H1 (cell line): Measurements from ENCODE around the gene NFIC. TPM values are rescaled to one million over a fixed set of nuclear protein-coding genes. Genes with fewer than 3 reads are reported as not detected.

Experiments used
- CTCF ChIA-PET: fragments of 300-600 bp; sonication (Branson Sonifier 250); formaldehyde crosslinking; loops from one replicate; lab custom pipeline; 2021; ENCODE audit not compliant: partially characterized antibody; lab: Charles Lee
- POLR2A ChIA-PET: fragments of 300-600 bp; sonication (Branson Sonifier 250); formaldehyde crosslinking; loops from one replicate; lab custom pipeline; 2021; ENCODE audit warnings: inconsistent platforms; ENCODE audit not compliant: partially characterized antibody; lab: Charles Lee
- DNase-seq, 2 experiments: peaks; one replicate each; pipeline versions ENCODE4 v3.0.0 to v3.0.0-alpha.2; 2010 to 2022; ENCODE audit warnings: low spot score in 2 of 2, low read depth in 1 of 2, mixed read lengths in 1 of 2
- FAIRE-seq: peaks from 2 replicates; lab custom pipeline; 2011; peaks lifted over from hg19 to GRCh38; lab: Jason Lieb, UNC
- H2AFZ ChIP-seq: 2 replicates; pipeline ENCODE4 v1.8.1; 2012; ENCODE audit warnings: low read length, inconsistent platforms
- H2AK5ac ChIP-seq: 2 replicates; pipeline ENCODE4 v1.6.1; 2013; ENCODE audit warnings: low read depth, low read length
- H2BK120ac ChIP-seq: replicated peaks from 2 replicates; pipeline ENCODE3; 2013; ENCODE audit warnings: low read depth, low read length, inconsistent platforms
- H2BK12ac ChIP-seq: 2 replicates; pipeline ENCODE4 v1.6.1; 2013; ENCODE audit warnings: low read depth, low read length
- H2BK15ac ChIP-seq: 2 replicates; pipeline ENCODE4 v1.6.1; 2013; ENCODE audit warnings: low read length
- H2BK20ac ChIP-seq: 2 replicates; pipeline ENCODE4 v1.6.1; 2013; ENCODE audit warnings: low read length
- H2BK5ac ChIP-seq: 2 replicates; pipeline ENCODE4 v1.6.1; 2013; ENCODE audit warnings: low read depth, low read length
- H3K14ac ChIP-seq: 2 replicates; pipeline ENCODE4 v1.6.1; 2013; ENCODE audit warnings: inconsistent platforms; ENCODE audit not compliant: insufficient read length
- H3K18ac ChIP-seq: 2 replicates; pipeline ENCODE4 v1.6.1; 2013; ENCODE audit warnings: low read length; ENCODE audit errors: extremely low read depth
- H3K23ac ChIP-seq: 2 replicates; pipeline ENCODE4 v1.6.1; 2013; ENCODE audit warnings: inconsistent platforms; ENCODE audit not compliant: insufficient read length
- H3K23me2 ChIP-seq: 2 replicates; pipeline ENCODE4 v1.6.1; 2013; ENCODE audit warnings: low read depth, low read length
- H3K27ac ChIP-seq: 2 replicates; pipeline ENCODE4 v1.6.1; 2011; ENCODE audit warnings: low read depth, low read length, inconsistent platforms
- H3K27me3 ChIP-seq, 4 experiments: replicated peaks in 1 of 4; 1 replicate in 1 of 4; 2 replicates in 3 of 4; pipeline versions ENCODE4 v1.6.1 to v1.8.1; 2011 to 2013; ENCODE audit warnings: low read length in 3 of 4, mild to moderate bottlenecking in 3 of 4, inconsistent platforms in 2 of 4, mixed read lengths in 2 of 4, moderate library complexity in 1 of 4; ENCODE audit not compliant: control insufficient read depth in 3 of 4, insufficient read depth in 3 of 4; ENCODE audit errors: extremely low read depth in 1 of 4
- H3K36me3 ChIP-seq, 4 experiments: 2 replicates each; pipeline versions ENCODE4 v1.6.1 to v1.8.1; 2011 to 2013; ENCODE audit warnings: mild to moderate bottlenecking in 4 of 4, low read length in 3 of 4, moderate library complexity in 2 of 4, control low read depth in 1 of 4, inconsistent platforms in 1 of 4; ENCODE audit not compliant: insufficient read depth in 4 of 4, control insufficient read depth in 2 of 4
- H3K4ac ChIP-seq: replicated peaks from 2 replicates; pipeline ENCODE3; 2013; ENCODE audit warnings: low read length, low read depth, mixed read lengths, inconsistent platforms; ENCODE audit not compliant: insufficient read length
- H3K4me1 ChIP-seq, 4 experiments: replicated peaks in 1 of 4; 1 replicate in 1 of 4; 2 replicates in 3 of 4; pipeline versions ENCODE4 v1.6.1 to v1.8.1; 2011 to 2013; ENCODE audit warnings: low read length in 3 of 4, inconsistent platforms in 2 of 4, mixed read lengths in 1 of 4; ENCODE audit not compliant: insufficient read depth in 4 of 4, control insufficient read depth in 3 of 4
- H3K4me2 ChIP-seq, 2 experiments: 2 replicates each; pipeline versions ENCODE4 v1.6.1 to v1.8.1; 2011 to 2013; ENCODE audit warnings: low read depth in 2 of 2, low read length in 2 of 2, control low read depth in 1 of 2, inconsistent platforms in 1 of 2, mild to moderate bottlenecking in 1 of 2; ENCODE audit not compliant: insufficient read depth in 1 of 2
- H3K4me3 ChIP-seq, 4 experiments: fragments of 200-600, 300-600 bp in 1 of 4; sonication (generic), shearing (Covaris generic), sonication (Bioruptor Twin) in 1 of 4; 2 replicates each; pipeline versions ENCODE4 v1.5.1 to v1.8.1; 2011 to 2016; ENCODE audit warnings: low read length in 4 of 4, low read depth in 3 of 4, control low read depth in 2 of 4, inconsistent platforms in 2 of 4, mild to moderate bottlenecking in 2 of 4, mixed read lengths in 1 of 4, moderate library complexity in 1 of 4; ENCODE audit not compliant: insufficient read depth in 2 of 4; ENCODE audit errors: extremely low read depth in 1 of 4
- H3K56ac ChIP-seq: replicated peaks from 2 replicates; pipeline ENCODE3; 2013; ENCODE audit warnings: low read depth, mild to moderate bottlenecking, mixed read lengths, low read length, inconsistent platforms; ENCODE audit not compliant: insufficient read length
- H3K79me1 ChIP-seq: 2 replicates; pipeline ENCODE4 v1.6.1; 2013; ENCODE audit warnings: low read depth, low read length, control low read depth
- H3K79me2 ChIP-seq, 2 experiments: 2 replicates each; pipeline versions ENCODE4 v1.6.1 to v1.8.1; 2012 to 2013; ENCODE audit warnings: low read length in 2 of 2, mild to moderate bottlenecking in 2 of 2, inconsistent platforms in 1 of 2; ENCODE audit not compliant: insufficient read depth in 2 of 2, control insufficient read depth in 1 of 2
- H3K9ac ChIP-seq, 4 experiments: replicated peaks in 1 of 4; 1 replicate in 1 of 4; 2 replicates in 3 of 4; pipeline versions ENCODE4 v1.6.1 to v1.8.1; 2011 to 2013; ENCODE audit warnings: low read depth in 3 of 4, low read length in 3 of 4, control low read depth in 2 of 4, mild to moderate bottlenecking in 2 of 4, moderate library complexity in 2 of 4, inconsistent platforms in 1 of 4; ENCODE audit errors: extremely low read depth in 1 of 4
- H3K9me3 ChIP-seq, 2 experiments: 2 replicates each; pipeline versions ENCODE4 v1.6.1 to v1.8.1; 2012 to 2013; ENCODE audit warnings: mild to moderate bottlenecking in 2 of 2, moderate library complexity in 2 of 2, control low read depth in 1 of 2, inconsistent platforms in 1 of 2, low read depth in 1 of 2, low read length in 1 of 2, mixed read lengths in 1 of 2; ENCODE audit not compliant: insufficient read depth in 2 of 2
- H4K20me1 ChIP-seq, 2 experiments: replicated peaks in 1 of 2; 2 replicates each; pipeline versions ENCODE3 to v1.8.1; 2011 to 2013; ENCODE audit warnings: inconsistent platforms in 2 of 2, low read length in 2 of 2, mild to moderate bottlenecking in 1 of 2; ENCODE audit not compliant: insufficient read depth in 2 of 2, control insufficient read depth in 1 of 2
- H4K5ac ChIP-seq: 2 replicates; pipeline ENCODE4 v1.6.1; 2013; ENCODE audit warnings: low read length, low read depth, mixed read lengths, inconsistent platforms; ENCODE audit not compliant: insufficient read length
- H4K8ac ChIP-seq: 2 replicates; pipeline ENCODE4 v1.8.0; 2013; ENCODE audit warnings: mild to moderate bottlenecking, moderate library complexity, low read length, inconsistent platforms; ENCODE audit not compliant: insufficient read depth; ENCODE audit errors: extremely low read depth
- H4K91ac ChIP-seq: replicated peaks from 2 replicates; pipeline ENCODE3; 2013; ENCODE audit warnings: low read length, mixed read lengths, inconsistent platforms; ENCODE audit not compliant: insufficient read length
- CTBP2 ChIP-seq: IDR thresholded peaks from 2 replicates; pipeline ENCODE4 v1.7.0; 2011; ENCODE audit warnings: borderline replicate concordance, mild to moderate bottlenecking, moderate library complexity, mixed read lengths, low read length; ENCODE audit not compliant: insufficient read depth, insufficient read length
- EP300 ChIP-seq, 2 experiments: IDR thresholded peaks; 1 replicate in 1 of 2; 2 replicates in 1 of 2; pipeline ENCODE4 v1.6.1; 2011 to 2012; ENCODE audit warnings: low read depth in 2 of 2, low read length in 2 of 2, mild to moderate bottlenecking in 2 of 2, borderline replicate concordance in 1 of 2, inconsistent platforms in 1 of 2, moderate library complexity in 1 of 2
- GTF2F1 ChIP-seq: IDR thresholded peaks from 2 replicates; pipeline ENCODE4 v1.6.1; 2012; ENCODE audit warnings: low read depth, low read length, improper control_type of control experiment, borderline replicate concordance
- POU5F1 ChIP-seq: IDR thresholded peaks from 2 replicates; pipeline ENCODE4 v1.6.1; 2011; ENCODE audit warnings: low read depth, mild to moderate bottlenecking, low read length, moderate library complexity
- SIRT6 ChIP-seq: IDR thresholded peaks from one replicate; pipeline ENCODE4 v1.7.1; 2012; ENCODE audit warnings: low read length, inconsistent platforms
- SIX5 ChIP-seq: IDR thresholded peaks from 2 replicates; pipeline ENCODE4 v1.6.1; 2011; ENCODE audit warnings: mild to moderate bottlenecking, low read depth, low read length
- TAF1 ChIP-seq: IDR thresholded peaks from 2 replicates; pipeline ENCODE4 v1.6.1; 2011; ENCODE audit warnings: mild to moderate bottlenecking, low read depth, low read length
- TBP ChIP-seq: IDR thresholded peaks from 2 replicates; pipeline ENCODE4 v1.6.1; 2011; ENCODE audit warnings: low read depth, low read length, improper control_type of control experiment
- whole genome bisulfite sequencing, 2 experiments: shearing (Covaris generic) in 1 of 2; methylation state at CpG; one replicate each; pipeline versions ENCODE4 v1.1.6 to v1.1.7; 2013 to 2015; ENCODE audit warnings: low lambda C conversion rate in 2 of 2, mixed read lengths in 2 of 2, inconsistent platforms in 1 of 2, low coverage in 1 of 2, missing lambda C conversion rate in 1 of 2; ENCODE audit not compliant: insufficient replicate concordance in 2 of 2, insufficient coverage in 1 of 2, insufficient read length in 1 of 2; ENCODE audit errors: extremely low coverage in 1 of 2, missing lambda C conversion rate in 1 of 2; 5-methylcytosine and 5-hydroxymethylcytosine counted together
- polyA plus RNA-seq, 7 experiments: library from polyadenylated mRNA; depleted of rRNA in 3 of 7; stranded (reverse) in 5 of 7; unstranded in 2 of 7; fragments of >200 nt in 5 of 7; fragments of 200-250 nt in 2 of 7; gene quantifications; 1 replicate in 5 of 7; 2 replicates in 1 of 7; 4 replicates in 1 of 7; pipeline versions ENCODE4 v1.2.1 to v1.2.3, GENCODE V29; 2011 to 2013; ENCODE audit warnings: missing spikeins in 2 of 7, mixed read lengths in 2 of 7
- total RNA-seq: library from RNA; stranded (reverse); fragmentation: NEBNext Ultra II Directional; extraction: Animal tissue kit (Norgen Biotek cat#: 25700); gene quantifications from 2 replicates; pipeline ENCODE4 v1.2.1, GENCODE V29; 2021
- TF ChIP-seq, protein P1 (sequence below), 3 experiments: IDR thresholded peaks; 1 replicate in 2 of 3; 2 replicates in 1 of 3; pipeline versions ENCODE4 v1.5.1 to v1.6.1; 2011; ENCODE audit warnings: low read length in 3 of 3, mild to moderate bottlenecking in 3 of 3, inconsistent platforms in 2 of 3, low read depth in 1 of 3, moderate library complexity in 1 of 3; ENCODE audit not compliant: insufficient read depth in 1 of 3; ENCODE audit errors: control extremely low read depth in 1 of 3

NFIC gene
- total and polyA plus RNA-seq, 2 of the 8 experiments (the other 6 are each of a cell fraction or from before 2014, with no cell fraction given) = 0.56 to 3.2 TPM

DNA sequence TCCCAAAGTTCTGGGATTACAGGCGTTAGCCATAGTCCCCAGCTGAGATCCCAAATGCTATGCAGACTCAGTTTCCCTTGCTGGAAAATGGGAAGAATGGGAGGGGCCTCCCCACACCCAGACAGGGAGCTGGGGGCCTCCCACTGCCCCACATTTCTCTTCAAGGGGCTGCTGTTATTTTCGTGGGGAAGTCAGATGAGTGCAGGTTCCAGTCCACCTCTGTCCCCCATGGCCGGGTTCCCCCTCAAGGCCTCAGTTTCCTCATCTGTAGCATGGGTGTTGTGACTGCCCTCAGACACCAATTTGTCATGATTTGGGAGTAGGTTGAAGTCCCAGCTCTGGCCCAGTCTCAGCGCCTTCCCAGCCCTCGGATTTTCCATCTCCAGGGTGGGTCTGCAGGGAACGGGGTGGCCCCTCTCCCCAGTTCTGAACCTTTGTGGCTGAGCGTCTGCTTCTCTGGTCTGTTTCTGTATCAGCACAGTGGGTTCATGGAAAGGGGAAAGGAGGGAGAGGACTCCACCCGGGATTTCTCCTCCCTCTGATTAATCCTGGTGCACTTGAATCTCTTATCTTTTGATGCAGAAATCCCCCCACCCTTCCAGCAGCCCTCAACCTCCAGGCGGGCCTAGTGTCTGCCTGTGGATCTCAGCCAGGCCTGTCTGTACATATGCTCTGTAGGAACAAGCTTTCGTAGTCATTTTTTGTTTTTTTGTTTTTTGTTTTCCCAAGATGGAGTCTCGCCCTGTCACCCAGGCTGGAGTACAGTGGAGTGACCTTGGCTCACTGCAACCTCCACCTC is 12.2 kb downstream of the NFIC start:
- ChIA-PET CTCF (interaction anchor here (0.6 to 1.5 kb wide), 4 partner anchors 39 to 214 kb away, joined by 3 to 4 read pairs (median 4); no protein-coding TSS in a partner anchor), POLR2A (no interaction called here)
- Histone ChIP-seq H3K23ac (no peak overlapping the region), H4K20me1 (peaks cover 0 to 2% of the 10 kb centered on the region in 2 experiments), H3K4me1 (peaks cover 0 to 8% (median 2%) of the 10 kb centered on the region in 4 experiments; a peak in 3 of 7 replicates), H3K4me2 (no peak overlapping the region), H3K4me3 (no peak overlapping the region), H3K27me3 (peaks cover 0 to 21% (median 13%) of the 10 kb centered on the region in 4 experiments; a peak in 6 of 7 replicates), H2BK5ac (no peak overlapping the region), H2BK120ac (no peak overlapping the region), H3K36me3 (no peaks in the 10 kb centered on the region), H3K4ac (no peak overlapping the region), H3K79me2 (no peaks in the 10 kb centered on the region), H2AK5ac (no peak overlapping the region), H3K23me2 (no peaks in the 10 kb centered on the region), H4K91ac (no peak overlapping the region), H3K79me1 (no peaks in the 10 kb centered on the region), H3K27ac (no peak overlapping the region), H2BK15ac (no peak overlapping the region), H2AFZ (no peak overlapping the region), H4K5ac (no peak overlapping the region), H3K14ac (no peak overlapping the region), H4K8ac (no peak overlapping the region), H2BK12ac (no peak overlapping the region), H3K9ac (no peak overlapping the region), H2BK20ac (no peak overlapping the region), H3K18ac (no peak overlapping the region), H3K56ac (no peak overlapping the region), H3K9me3 (no peaks in the 10 kb centered on the region)
- 84% methylated on average over 10 of the region's 11 CpGs; no CpG with 5 or more reads in 1 of the 2 experiments for WGBS, 2 experiments
- FAIRE-seq (no peak), DNase-seq (no peak)
- TF ChIP-seq GTF2F1 (no peak), TAF1 (no peak), EP300 (IDR thresholded peaks at IDR 0.05; ENCODE audit: borderline replicate concordance in 1 of 2, low read depth in 2 of 2, low read length in 2 of 2) (no peak), POU5F1 (no peak), SIX5 (no peak), TBP (no peak), CTBP2 (no peak), SIRT6 (no peak)
- TF ChIP-seq, protein P1, sequence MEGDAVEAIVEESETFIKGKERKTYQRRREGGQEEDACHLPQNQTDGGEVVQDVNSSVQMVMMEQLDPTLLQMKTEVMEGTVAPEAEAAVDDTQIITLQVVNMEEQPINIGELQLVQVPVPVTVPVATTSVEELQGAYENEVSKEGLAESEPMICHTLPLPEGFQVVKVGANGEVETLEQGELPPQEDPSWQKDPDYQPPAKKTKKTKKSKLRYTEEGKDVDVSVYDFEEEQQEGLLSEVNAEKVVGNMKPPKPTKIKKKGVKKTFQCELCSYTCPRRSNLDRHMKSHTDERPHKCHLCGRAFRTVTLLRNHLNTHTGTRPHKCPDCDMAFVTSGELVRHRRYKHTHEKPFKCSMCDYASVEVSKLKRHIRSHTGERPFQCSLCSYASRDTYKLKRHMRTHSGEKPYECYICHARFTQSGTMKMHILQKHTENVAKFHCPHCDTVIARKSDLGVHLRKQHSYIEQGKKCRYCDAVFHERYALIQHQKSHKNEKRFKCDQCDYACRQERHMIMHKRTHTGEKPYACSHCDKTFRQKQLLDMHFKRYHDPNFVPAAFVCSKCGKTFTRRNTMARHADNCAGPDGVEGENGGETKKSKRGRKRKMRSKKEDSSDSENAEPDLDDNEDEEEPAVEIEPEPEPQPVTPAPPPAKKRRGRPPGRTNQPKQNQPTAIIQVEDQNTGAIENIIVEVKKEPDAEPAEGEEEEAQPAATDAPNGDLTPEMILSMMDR (IDR thresholded peaks at IDR 0.05; ENCODE audit: control extremely low read depth in 1 of 3, insufficient read depth in 1 of 3, low read depth in 1 of 3, low read length in 3 of 3) = no peak
